SK-N-SH (cell line): ENCODE results near the gene RSRC1.

Experiments used
- CTCF ChIP-seq: fragments of 200-600 bp; sonication (generic); IDR thresholded peaks from 2 replicates; pipeline ENCODE4 v1.6.1; 2017; ENCODE audit warnings: antibody characterized with exemption, mild to moderate bottlenecking, moderate library complexity
- MAX ChIP-seq: IDR thresholded peaks from 2 replicates; pipeline ENCODE4 v1.4.0; 2012; ENCODE audit warnings: low read depth
- MXI1 ChIP-seq: IDR thresholded peaks from 2 replicates; pipeline ENCODE4 v1.6.1; 2012; ENCODE audit warnings: mild to moderate bottlenecking, low read depth, low read length, improper control_type of control experiment

GRCh38 chr3:158494673-158495072, 384.8 kb downstream of the RSRC1 start:
- TF ChIP-seq MAX: no peak
- no peak for TF ChIP-seq CTCF
- no peak for TF ChIP-seq MXI1
